ENCODE measurements around the gene CD2AP.

DNA sequence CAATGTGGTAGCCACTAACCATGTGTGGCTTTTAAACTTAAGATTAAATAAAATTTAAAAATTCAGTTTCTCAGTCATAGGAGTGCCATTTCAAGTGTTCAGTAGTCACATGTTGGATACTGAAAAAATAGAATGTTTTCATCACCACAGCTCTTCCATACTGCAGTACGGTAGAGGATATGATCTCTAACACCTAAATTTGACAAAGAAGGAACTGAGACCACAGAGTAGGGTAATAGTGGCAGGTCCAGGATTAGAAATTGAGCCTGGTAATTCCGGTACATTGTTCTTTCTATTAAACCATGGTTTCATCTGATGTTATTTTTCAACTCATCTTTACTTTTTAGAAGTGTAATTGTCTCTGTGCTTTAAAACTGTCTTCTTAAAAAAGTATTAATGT is 104.0 kb downstream of the CD2AP start:
- TF ChIP-seq, protein P1, sequence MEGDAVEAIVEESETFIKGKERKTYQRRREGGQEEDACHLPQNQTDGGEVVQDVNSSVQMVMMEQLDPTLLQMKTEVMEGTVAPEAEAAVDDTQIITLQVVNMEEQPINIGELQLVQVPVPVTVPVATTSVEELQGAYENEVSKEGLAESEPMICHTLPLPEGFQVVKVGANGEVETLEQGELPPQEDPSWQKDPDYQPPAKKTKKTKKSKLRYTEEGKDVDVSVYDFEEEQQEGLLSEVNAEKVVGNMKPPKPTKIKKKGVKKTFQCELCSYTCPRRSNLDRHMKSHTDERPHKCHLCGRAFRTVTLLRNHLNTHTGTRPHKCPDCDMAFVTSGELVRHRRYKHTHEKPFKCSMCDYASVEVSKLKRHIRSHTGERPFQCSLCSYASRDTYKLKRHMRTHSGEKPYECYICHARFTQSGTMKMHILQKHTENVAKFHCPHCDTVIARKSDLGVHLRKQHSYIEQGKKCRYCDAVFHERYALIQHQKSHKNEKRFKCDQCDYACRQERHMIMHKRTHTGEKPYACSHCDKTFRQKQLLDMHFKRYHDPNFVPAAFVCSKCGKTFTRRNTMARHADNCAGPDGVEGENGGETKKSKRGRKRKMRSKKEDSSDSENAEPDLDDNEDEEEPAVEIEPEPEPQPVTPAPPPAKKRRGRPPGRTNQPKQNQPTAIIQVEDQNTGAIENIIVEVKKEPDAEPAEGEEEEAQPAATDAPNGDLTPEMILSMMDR (IDR thresholded peaks at IDR 0.05) = no peak
- TF ChIP-seq POLR2A (IDR thresholded peaks at IDR 0.05) = no peak

Data from body of pancreas (tissue), 4 donors.